Transverse colon (tissue), 3 donors: Measurements from ENCODE around the gene ABCB7.

Source experiments
- EP300 ChIP-seq: sonication (generic); formaldehyde crosslinking; IDR thresholded peaks from one replicate; pipeline ENCODE4 v1.6.1; 2017; ENCODE audit warnings: antibody characterized with exemption, low read depth
- POLR2A ChIP-seq: fragments of 450-650 bp; IDR thresholded peaks from one replicate; pipeline ENCODE4 v1.6.1; 2016; ENCODE audit warnings: antibody characterized with exemption, mild to moderate bottlenecking, moderate library complexity
- TF ChIP-seq, protein P1 (sequence below), 5 experiments: fragments of 200-600 bp in 3 of 5; fragments of 450-650 bp in 2 of 5; sonication (generic) in 3 of 5; IDR thresholded peaks; 1 replicate in 2 of 5; 2 replicates in 3 of 5; pipeline ENCODE4 v1.5.1; 2016 to 2017; ENCODE audit warnings: antibody characterized with exemption in 5 of 5, inconsistent platforms in 3 of 5, mild to moderate bottlenecking in 2 of 5, moderate library complexity in 1 of 5

DNA sequence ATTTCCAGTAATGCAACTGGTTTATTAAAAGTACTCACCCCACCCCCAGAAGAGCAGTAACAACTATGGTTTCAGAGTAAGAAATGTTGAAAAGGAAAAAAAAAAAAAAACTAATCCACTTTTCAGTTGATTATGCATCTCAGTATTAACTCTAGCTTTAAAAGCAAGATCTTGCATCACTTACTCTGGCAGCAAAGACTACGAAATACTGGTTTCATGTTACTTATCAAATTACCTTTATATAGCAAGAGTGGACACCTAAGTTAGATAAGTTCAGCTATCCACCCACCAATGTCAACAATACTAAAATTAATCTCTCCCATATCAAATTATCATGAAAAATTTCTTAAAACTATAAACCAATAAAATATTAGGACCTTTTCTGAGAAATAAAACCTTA lies 105.0 kb downstream of the ABCB7 start:
- TF ChIP-seq, protein P1, sequence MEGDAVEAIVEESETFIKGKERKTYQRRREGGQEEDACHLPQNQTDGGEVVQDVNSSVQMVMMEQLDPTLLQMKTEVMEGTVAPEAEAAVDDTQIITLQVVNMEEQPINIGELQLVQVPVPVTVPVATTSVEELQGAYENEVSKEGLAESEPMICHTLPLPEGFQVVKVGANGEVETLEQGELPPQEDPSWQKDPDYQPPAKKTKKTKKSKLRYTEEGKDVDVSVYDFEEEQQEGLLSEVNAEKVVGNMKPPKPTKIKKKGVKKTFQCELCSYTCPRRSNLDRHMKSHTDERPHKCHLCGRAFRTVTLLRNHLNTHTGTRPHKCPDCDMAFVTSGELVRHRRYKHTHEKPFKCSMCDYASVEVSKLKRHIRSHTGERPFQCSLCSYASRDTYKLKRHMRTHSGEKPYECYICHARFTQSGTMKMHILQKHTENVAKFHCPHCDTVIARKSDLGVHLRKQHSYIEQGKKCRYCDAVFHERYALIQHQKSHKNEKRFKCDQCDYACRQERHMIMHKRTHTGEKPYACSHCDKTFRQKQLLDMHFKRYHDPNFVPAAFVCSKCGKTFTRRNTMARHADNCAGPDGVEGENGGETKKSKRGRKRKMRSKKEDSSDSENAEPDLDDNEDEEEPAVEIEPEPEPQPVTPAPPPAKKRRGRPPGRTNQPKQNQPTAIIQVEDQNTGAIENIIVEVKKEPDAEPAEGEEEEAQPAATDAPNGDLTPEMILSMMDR (IDR thresholded peaks at IDR 0.05) = no peak
- TF ChIP-seq POLR2A = no peak
- no peak for TF ChIP-seq EP300
